Thoracic aorta (tissue), 2 donors: ENCODE measurements around the gene AGBL3. TPM values are rescaled to one million over a fixed set of nuclear protein-coding genes. Genes with fewer than 3 reads are reported as not detected.

Experiments
- total RNA-seq, 2 donors: library from RNA; depleted of rRNA; stranded (reverse); fragments of >200 nt; gene quantifications; one replicate each; pipeline versions ENCODE4 v1.1.0 to v1.2.3, GENCODE V29; 2016

The AGBL3 gene
- total RNA-seq, 2 donors from 2014 or later, result 0.28 to 0.54 TPM

Other genes starting within 250 kb of the AGBL3 start
- gene CALD1, start 206.9 kb upstream of the AGBL3 start, total RNA-seq, result 1,000 to 10,000 TPM in 1 of 2 donors, 100 to 1,000 TPM in 1; 912 to 1,038 TPM
- gene TMEM140, start 161.6 kb downstream of the AGBL3 start, total RNA-seq, result 10 to 100 TPM; 20.6 to 27.6 TPM
- 10 to 100 TPM; 37.6 to 54.1 TPM for gene CYREN, start 184.2 kb downstream of the AGBL3 start, total RNA-seq
- gene WDR91, start 225.0 kb downstream of the AGBL3 start, total RNA-seq, result 10 to 100 TPM; 36.2 to 78.3 TPM
- gene STRA8, start 247.3 kb downstream of the AGBL3 start, total RNA-seq, result not detected